Measurements from ENCODE around the gene SDK1. TPM values are rescaled to one million over a fixed set of nuclear protein-coding genes. Genes with fewer than 3 reads are reported as not detected.

Gene SDK1
- total and polyA plus RNA-seq, 4 donors: 0.12 to 0.47 (median 0.36) TPM

GRCh38 chr7:3327099-3327498 is 26.0 kb downstream of the SDK1 start:
- no peak overlapping the region for H3K9ac ChIP-seq (ENCODE audit: low read depth in 1 of 2, low read length in 2 of 2)
- H3K4me3 ChIP-seq (ENCODE audit: low read depth in 1 of 3, low read length in 3 of 3): no peak overlapping the region
- peaks cover 0 to 6% (median 0%) of the 10 kb centered on the region in 4 donors for H3K9me3 ChIP-seq (ENCODE audit: control insufficient read depth in 4 of 4, low read length in 3 of 4)
- H3K4me1 ChIP-seq (ENCODE audit: control insufficient read depth in 4 of 4, insufficient read depth in 4 of 4, low read length in 3 of 4): no peaks in the 10 kb centered on the region
- DNase-seq (ENCODE audit: low spot score): no peak
- WGBS: 81% methylated on average over 2 of the region's 2 CpGs
- no peaks in the 10 kb centered on the region for H3K36me3 ChIP-seq (ENCODE audit: control insufficient read depth in 4 of 4, insufficient read depth in 3 of 4, low read depth in 1 of 4, low read length in 3 of 4)
- no peak overlapping the region for H3K27ac ChIP-seq (ENCODE audit: low read depth in 1 of 2, low read length in 2 of 2)
- H3K27me3 ChIP-seq (ENCODE audit: control insufficient read depth in 4 of 4, insufficient read depth in 4 of 4, low read length in 3 of 4): peaks cover 0 to 2% (median 0%) of the 10 kb centered on the region in 4 donors
- TF ChIP-seq EGR1 (IDR thresholded peaks at IDR 0.05; ENCODE audit: low read depth in 2 of 2): no peak
- TF ChIP-seq HNF4G (IDR thresholded peaks at IDR 0.05): no peak
- TF ChIP-seq, protein P1, sequence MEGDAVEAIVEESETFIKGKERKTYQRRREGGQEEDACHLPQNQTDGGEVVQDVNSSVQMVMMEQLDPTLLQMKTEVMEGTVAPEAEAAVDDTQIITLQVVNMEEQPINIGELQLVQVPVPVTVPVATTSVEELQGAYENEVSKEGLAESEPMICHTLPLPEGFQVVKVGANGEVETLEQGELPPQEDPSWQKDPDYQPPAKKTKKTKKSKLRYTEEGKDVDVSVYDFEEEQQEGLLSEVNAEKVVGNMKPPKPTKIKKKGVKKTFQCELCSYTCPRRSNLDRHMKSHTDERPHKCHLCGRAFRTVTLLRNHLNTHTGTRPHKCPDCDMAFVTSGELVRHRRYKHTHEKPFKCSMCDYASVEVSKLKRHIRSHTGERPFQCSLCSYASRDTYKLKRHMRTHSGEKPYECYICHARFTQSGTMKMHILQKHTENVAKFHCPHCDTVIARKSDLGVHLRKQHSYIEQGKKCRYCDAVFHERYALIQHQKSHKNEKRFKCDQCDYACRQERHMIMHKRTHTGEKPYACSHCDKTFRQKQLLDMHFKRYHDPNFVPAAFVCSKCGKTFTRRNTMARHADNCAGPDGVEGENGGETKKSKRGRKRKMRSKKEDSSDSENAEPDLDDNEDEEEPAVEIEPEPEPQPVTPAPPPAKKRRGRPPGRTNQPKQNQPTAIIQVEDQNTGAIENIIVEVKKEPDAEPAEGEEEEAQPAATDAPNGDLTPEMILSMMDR (IDR thresholded peaks at IDR 0.05; ENCODE audit: low read depth, low read length, missing input control): no peak
- no peak for TF ChIP-seq HNF4A (conservative IDR thresholded peaks at IDR 0.05)
- no peak for TF ChIP-seq RAD21 (IDR thresholded peaks at IDR 0.05)
- no peak for TF ChIP-seq FOXA2 (IDR thresholded peaks at IDR 0.05)
- no peak for TF ChIP-seq NR2F2 (IDR thresholded peaks at IDR 0.05)
- no peak for TF ChIP-seq GABPA (IDR thresholded peaks at IDR 0.05 in 1 of 2, conservative IDR thresholded peaks at IDR 0.05 in 1 of 2)
- TF ChIP-seq MAX (IDR thresholded peaks at IDR 0.05): no peak
- TF ChIP-seq, protein P2, sequence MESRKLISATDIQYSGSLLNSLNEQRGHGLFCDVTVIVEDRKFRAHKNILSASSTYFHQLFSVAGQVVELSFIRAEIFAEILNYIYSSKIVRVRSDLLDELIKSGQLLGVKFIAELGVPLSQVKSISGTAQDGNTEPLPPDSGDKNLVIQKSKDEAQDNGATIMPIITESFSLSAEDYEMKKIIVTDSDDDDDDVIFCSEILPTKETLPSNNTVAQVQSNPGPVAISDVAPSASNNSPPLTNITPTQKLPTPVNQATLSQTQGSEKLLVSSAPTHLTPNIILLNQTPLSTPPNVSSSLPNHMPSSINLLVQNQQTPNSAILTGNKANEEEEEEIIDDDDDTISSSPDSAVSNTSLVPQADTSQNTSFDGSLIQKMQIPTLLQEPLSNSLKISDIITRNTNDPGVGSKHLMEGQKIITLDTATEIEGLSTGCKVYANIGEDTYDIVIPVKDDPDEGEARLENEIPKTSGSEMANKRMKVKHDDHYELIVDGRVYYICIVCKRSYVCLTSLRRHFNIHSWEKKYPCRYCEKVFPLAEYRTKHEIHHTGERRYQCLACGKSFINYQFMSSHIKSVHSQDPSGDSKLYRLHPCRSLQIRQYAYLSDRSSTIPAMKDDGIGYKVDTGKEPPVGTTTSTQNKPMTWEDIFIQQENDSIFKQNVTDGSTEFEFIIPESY (IDR thresholded peaks at IDR 0.05): no peak
- TF ChIP-seq TAF1 (conservative IDR thresholded peaks at IDR 0.05): no peak
- TF ChIP-seq FOXA1 (IDR thresholded peaks at IDR 0.05): no peak

DNA sequence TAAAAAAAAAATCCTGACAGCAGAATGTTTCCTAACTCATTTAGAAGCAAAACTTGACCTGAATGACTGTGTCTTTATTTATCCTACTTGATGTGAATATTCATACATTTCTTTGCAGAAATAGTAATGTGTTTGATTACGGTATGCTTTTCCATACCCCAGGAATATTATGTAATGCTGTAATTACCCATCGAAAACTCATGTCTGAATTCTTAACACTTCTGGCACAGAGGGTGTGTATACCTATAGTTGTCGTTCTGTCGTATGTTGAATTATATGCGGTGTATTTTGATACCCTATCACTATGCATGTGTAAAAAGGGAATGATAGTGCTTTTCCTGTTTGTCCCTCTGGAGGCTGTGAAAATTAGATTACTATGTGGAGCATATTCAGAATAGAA is 26.6 kb downstream of the SDK1 start:
- TF ChIP-seq MAX (IDR thresholded peaks at IDR 0.05) (no peak), HNF4G (IDR thresholded peaks at IDR 0.05) (no peak), RAD21 (IDR thresholded peaks at IDR 0.05) (no peak), YY1 (IDR thresholded peaks at IDR 0.05) (no peak), HNF4A (conservative IDR thresholded peaks at IDR 0.05) (no peak), ATF3 (IDR thresholded peaks at IDR 0.05) (no peak), FOXA1 (IDR thresholded peaks at IDR 0.05) (no peak), EGR1 (IDR thresholded peaks at IDR 0.05; ENCODE audit: low read depth in 2 of 2) (no peak), SP1 (IDR thresholded peaks at IDR 0.05) (no peak), NR2F2 (IDR thresholded peaks at IDR 0.05) (no peak), RXRA (IDR thresholded peaks at IDR 0.05) (no peak), FOXA2 (IDR thresholded peaks at IDR 0.05) (no peak), JUND (IDR thresholded peaks at IDR 0.05) (no peak), TAF1 (conservative IDR thresholded peaks at IDR 0.05) (no peak), GABPA (IDR thresholded peaks at IDR 0.05 in 1 of 2, conservative IDR thresholded peaks at IDR 0.05 in 1 of 2) (no peak)
- TF ChIP-seq, protein P1 (IDR thresholded peaks at IDR 0.05; ENCODE audit: low read depth, low read length, missing input control): no peak
- TF ChIP-seq, protein P2 (IDR thresholded peaks at IDR 0.05): no peak

More for the DNA sequence above, 26.6 kb downstream of the SDK1 start:
- Histone ChIP-seq H3K4me3 (ENCODE audit: low read depth in 1 of 3, low read length in 3 of 3) (no peak overlapping the region), H3K4me1 (ENCODE audit: control insufficient read depth in 4 of 4, insufficient read depth in 4 of 4, low read length in 3 of 4) (no peaks in the 10 kb centered on the region), H3K9ac (ENCODE audit: low read depth in 1 of 2, low read length in 2 of 2) (no peak overlapping the region), H3K27me3 (ENCODE audit: control insufficient read depth in 4 of 4, insufficient read depth in 4 of 4, low read length in 3 of 4) (peaks cover 0 to 2% (median 0%) of the 10 kb centered on the region in 4 donors), H3K27ac (ENCODE audit: low read depth in 1 of 2, low read length in 2 of 2) (no peak overlapping the region), H3K9me3 (ENCODE audit: control insufficient read depth in 4 of 4, low read length in 3 of 4) (peaks cover 0 to 6% (median 0%) of the 10 kb centered on the region in 4 donors), H3K36me3 (ENCODE audit: control insufficient read depth in 4 of 4, insufficient read depth in 3 of 4, low read depth in 1 of 4, low read length in 3 of 4) (no peaks in the 10 kb centered on the region)
- DNase-seq (ENCODE audit: low spot score): no peak
- 82% methylated on average over 5 of the region's 5 CpGs for WGBS

Measured in liver (tissue), 9 donors.